Activated CD4-positive, alpha-beta memory T cell treated with anti-CD3 and anti-CD28 coated beads, Interleukin-2, amount 10 ng/mL, durations not matched to agents 7 days and 5 days (primary cell): ENCODE measurements around the gene DCANP1. TPM values are rescaled to one million over a fixed set of nuclear protein-coding genes. Genes with fewer than 3 reads are reported as not detected.

Experiments used
- CTCF ChIA-PET: fragments of 350-600 bp; sonication (Branson Sonifier 250); formaldehyde crosslinking; loops from one replicate; lab custom pipeline; 2021; ENCODE audit warnings: antibody characterized with exemption, inconsistent platforms; lab: Charles Lee
- POLR2A ChIA-PET: fragments of 350-600 bp; sonication (Branson Sonifier 250); formaldehyde crosslinking; loops from one replicate; lab custom pipeline; 2021; ENCODE audit warnings: antibody characterized with exemption; lab: Charles Lee
- DNase-seq: peaks from one replicate; pipeline ENCODE4 v3.0.0-alpha.2; 2020
- H3K27ac Mint-ChIP-seq: one replicate; pipeline ENCODE4 v1.8.0; 2021; ENCODE audit warnings: mild to moderate bottlenecking, mixed read lengths
- H3K27me3 Mint-ChIP-seq: one replicate; pipeline ENCODE4 v1.8.0; 2021; ENCODE audit warnings: mixed read lengths
- H3K36me3 Mint-ChIP-seq: one replicate; pipeline ENCODE4 v1.8.0; 2021; ENCODE audit warnings: low read depth, mixed read lengths
- H3K4me1 Mint-ChIP-seq: one replicate; pipeline ENCODE4 v1.8.0; 2021; ENCODE audit warnings: mixed read lengths
- H3K4me3 Mint-ChIP-seq: one replicate; pipeline ENCODE4 v1.8.0; 2021; ENCODE audit warnings: mild to moderate bottlenecking, mixed read lengths
- H3K9me3 Mint-ChIP-seq: one replicate; pipeline ENCODE4 v1.8.0; 2021; ENCODE audit warnings: mixed read lengths
- total RNA-seq, 2 experiments: library from RNA; stranded (reverse); gene quantifications; one replicate each; pipeline ENCODE4 v1.2.3, GENCODE V29; 2021

The DCANP1 gene
- total RNA-seq, 2 experiments from 2014 or later, result not detected

DNA sequence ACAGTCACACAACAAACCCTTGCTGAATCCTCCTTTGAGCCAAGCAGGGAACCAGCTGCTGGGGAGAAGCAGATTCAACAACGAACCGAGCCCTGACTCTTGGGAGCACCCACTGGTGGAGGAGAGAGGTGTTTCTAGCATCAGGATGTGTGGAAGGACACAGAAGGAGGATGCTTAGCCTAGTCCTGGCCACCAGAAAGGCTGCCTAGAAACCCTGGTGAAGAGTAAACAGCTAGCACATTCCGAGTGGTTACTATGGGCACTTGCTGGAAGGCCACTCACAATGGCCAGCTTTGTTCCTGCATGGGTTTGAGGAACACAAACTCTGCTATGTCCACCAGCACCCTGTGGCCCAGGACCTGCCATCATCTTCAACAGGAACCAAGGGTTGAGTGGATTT is 3.2 kb upstream of the DCANP1 start:
- no peak overlapping the region for H3K27ac Mint-ChIP-seq
- ChIA-PET CTCF (no interaction called here), POLR2A (no interaction called here)
- H3K4me1 Mint-ChIP-seq, result no peaks in the 10 kb centered on the region
- H3K9me3 Mint-ChIP-seq, result no peaks in the 10 kb centered on the region
- no peak overlapping the region for H3K4me3 Mint-ChIP-seq
- peaks cover 9% of the 10 kb centered on the region for H3K27me3 Mint-ChIP-seq
- H3K36me3 Mint-ChIP-seq, result no peaks in the 10 kb centered on the region
- DNase-seq, result no peak

DNA sequence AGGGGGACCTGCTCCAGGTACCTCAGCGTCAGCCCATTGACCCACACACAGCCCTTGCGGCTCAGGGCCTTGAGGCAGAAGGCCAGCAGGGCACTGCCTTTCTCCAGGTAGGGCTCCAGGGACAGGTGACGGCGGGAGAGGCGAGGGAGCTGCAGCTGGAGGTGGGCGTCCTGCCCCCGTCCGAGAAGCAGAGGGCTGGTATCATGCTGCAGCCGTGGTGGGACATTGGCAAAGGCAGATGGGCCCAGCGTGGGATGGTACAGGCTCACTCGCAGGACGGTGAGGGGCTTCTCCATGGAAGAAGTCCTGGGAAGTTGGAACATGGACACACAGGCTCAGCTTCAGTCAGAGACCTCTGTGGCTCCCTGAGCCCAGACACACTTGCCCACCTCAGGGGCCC is 2.5 kb upstream of the DCANP1 start:
- H3K36me3 Mint-ChIP-seq, result no peaks in the 10 kb centered on the region
- no peak overlapping the region for H3K27ac Mint-ChIP-seq
- H3K9me3 Mint-ChIP-seq, result no peaks in the 10 kb centered on the region
- peaks cover 7% of the 10 kb centered on the region for H3K27me3 Mint-ChIP-seq
- DNase-seq, result no peak
- no peak overlapping the region for H3K4me3 Mint-ChIP-seq
- ChIA-PET POLR2A (no interaction called here), CTCF (interaction anchor here (1.4 kb wide), 1 partner anchor 111 kb away, joined by 3 read pairs; no protein-coding TSS in a partner anchor)
- H3K4me1 Mint-ChIP-seq, result no peaks in the 10 kb centered on the region

DNA sequence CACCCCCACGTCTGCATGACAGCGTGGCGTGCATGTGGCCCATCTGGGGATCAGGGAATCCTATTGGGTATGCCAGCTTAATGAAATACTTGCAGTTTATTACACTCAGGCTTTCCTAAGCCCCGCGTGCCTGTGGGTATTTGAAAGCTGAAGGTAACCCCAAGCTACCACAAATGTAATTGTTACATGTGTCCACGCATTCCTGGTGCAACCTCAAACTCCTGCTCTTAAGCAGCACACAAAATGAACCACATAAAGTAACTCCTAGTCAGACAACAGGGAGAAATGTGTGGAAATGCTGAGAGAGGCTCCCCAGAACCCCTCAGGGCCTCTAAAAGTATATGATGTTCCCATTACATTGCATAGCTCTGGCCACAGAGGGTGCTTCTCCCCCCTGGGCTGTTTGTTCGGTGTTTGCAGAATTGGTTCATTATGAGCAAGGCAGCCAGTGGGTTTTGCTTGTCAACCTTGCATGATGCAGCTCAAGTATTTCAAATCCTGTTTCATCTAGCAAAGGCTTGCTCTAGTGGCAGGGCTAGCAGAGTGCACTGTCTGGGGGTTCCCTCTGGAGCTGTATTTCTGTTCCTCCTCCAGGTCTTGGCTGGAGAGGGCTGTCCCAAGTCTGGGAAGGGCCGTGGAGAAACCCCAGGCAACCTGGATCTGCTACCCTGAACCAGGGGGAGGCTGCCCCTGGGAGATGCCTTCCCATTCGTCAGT is 1.8 kb upstream of the DCANP1 start:
- no peak for DNase-seq
- ChIA-PET POLR2A (no interaction called here), CTCF (interaction anchor here (1.2 to 1.4 kb wide), 2 partner anchors 9 to 112 kb away, joined by 3 to 8 read pairs; no protein-coding TSS in a partner anchor)
- Mint-ChIP-seq H3K4me1 (no peaks in the 10 kb centered on the region), H3K27me3 (peaks cover 7% of the 10 kb centered on the region), H3K27ac (no peak overlapping the region), H3K36me3 (no peaks in the 10 kb centered on the region), H3K9me3 (no peaks in the 10 kb centered on the region), H3K4me3 (no peak overlapping the region)

DNA sequence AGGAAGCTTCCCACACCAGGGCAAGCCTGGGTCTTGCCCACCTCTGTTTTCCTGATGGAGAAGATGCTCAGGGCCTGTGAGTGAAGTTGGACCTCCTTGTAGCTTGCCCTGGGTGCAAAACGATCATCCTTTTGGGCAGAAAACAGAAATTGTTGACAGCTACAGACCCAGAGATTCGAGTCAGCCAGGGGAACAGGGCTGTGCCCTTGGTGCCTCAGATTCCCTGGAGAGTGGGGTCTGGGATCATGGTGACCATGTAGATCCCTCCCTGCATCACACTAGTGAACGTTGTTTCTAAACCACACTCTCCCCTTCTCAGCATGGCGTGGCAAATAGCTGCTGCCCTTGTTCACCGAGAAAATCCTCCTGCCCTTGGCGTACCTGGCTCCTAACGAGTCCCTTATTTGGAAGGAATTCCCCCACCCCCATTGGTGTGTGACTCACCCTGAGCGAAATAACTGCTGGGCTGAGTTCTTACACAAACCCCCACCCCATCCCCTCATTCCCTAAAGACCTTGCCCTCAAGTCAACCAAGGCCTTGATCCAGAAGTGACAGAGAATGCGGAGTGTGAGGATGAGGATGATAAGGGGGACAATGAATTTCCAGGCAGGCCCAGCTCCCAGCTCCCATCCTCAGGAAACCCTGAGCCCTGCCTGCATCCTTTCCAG is 1.1 kb upstream of the DCANP1 start:
- peaks cover 5% of the 10 kb centered on the region for H3K27me3 Mint-ChIP-seq
- POLR2A ChIA-PET, result no interaction called here
- H3K27ac Mint-ChIP-seq, result no peak overlapping the region
- H3K4me3 Mint-ChIP-seq, result no peak overlapping the region
- CTCF ChIA-PET, result interaction anchor here (1.0 to 1.2 kb wide), 2 partner anchors 9 kb away, joined by 3 to 8 read pairs; no protein-coding TSS in a partner anchor
- H3K36me3 Mint-ChIP-seq, result no peaks in the 10 kb centered on the region
- H3K9me3 Mint-ChIP-seq, result no peaks in the 10 kb centered on the region
- DNase-seq, result no peak
- no peaks in the 10 kb centered on the region for H3K4me1 Mint-ChIP-seq

DNA sequence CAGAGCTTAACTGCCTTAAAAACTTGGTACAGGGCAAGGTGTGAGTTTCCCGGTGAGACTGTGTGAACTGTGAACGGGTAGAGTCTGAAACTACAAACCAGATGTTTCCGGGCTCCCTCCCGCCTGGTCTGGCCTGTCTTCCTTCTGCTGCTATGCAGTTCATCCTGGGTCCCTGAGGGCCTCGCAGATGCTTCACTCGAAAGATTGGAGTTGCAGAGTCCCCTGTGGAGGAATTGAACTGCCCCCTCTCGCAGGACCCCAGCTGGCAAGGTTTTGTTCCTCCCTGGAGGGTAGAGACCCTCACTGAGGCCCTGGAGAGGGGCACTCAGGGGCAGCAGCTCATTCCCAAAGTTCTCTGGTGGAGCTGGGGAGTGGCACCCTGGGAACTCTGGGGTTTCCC is 533 bp downstream of the DCANP1 start:
- no peaks in the 10 kb centered on the region for H3K4me1 Mint-ChIP-seq
- POLR2A ChIA-PET, result no interaction called here
- H3K27ac Mint-ChIP-seq, result no peak overlapping the region
- CTCF ChIA-PET, result interaction anchor here (0.7 kb wide), 1 partner anchor 20 kb away, joined by 4 read pairs; no protein-coding TSS in a partner anchor
- no peaks in the 10 kb centered on the region for H3K36me3 Mint-ChIP-seq
- DNase-seq, result no peak
- peaks cover 6% of the 10 kb centered on the region for H3K27me3 Mint-ChIP-seq
- H3K9me3 Mint-ChIP-seq, result no peaks in the 10 kb centered on the region
- H3K4me3 Mint-ChIP-seq, result no peak overlapping the region

DNA sequence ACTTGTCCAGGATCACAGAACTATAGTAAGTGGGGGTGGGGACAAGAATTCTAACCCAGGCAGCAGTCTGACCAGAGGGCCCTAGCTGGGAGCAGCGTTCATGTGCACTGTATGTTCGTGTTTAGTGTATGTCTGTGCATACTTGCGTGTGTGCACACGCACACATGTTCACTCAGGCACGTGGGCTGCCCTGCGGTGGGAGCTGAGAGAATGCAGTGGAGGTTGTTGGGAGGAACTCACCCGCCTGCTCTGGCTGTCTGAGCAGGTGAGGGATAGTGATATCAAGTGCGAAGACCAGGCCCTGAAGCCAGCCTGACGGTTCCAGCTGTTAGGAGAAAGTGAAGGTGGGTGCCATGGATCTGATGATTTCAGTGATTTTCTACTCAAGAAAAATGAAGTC is 942 bp downstream of the DCANP1 start:
- ChIA-PET POLR2A (no interaction called here), CTCF (interaction anchor here (0.7 to 1.3 kb wide), 2 partner anchors 20 kb away, joined by 4 read pairs; no protein-coding TSS in a partner anchor)
- Mint-ChIP-seq H3K27me3 (peaks cover 7% of the 10 kb centered on the region), H3K4me3 (no peak overlapping the region), H3K9me3 (no peaks in the 10 kb centered on the region), H3K4me1 (no peaks in the 10 kb centered on the region), H3K36me3 (no peaks in the 10 kb centered on the region), H3K27ac (no peak overlapping the region)
- DNase-seq, result no peak

DNA sequence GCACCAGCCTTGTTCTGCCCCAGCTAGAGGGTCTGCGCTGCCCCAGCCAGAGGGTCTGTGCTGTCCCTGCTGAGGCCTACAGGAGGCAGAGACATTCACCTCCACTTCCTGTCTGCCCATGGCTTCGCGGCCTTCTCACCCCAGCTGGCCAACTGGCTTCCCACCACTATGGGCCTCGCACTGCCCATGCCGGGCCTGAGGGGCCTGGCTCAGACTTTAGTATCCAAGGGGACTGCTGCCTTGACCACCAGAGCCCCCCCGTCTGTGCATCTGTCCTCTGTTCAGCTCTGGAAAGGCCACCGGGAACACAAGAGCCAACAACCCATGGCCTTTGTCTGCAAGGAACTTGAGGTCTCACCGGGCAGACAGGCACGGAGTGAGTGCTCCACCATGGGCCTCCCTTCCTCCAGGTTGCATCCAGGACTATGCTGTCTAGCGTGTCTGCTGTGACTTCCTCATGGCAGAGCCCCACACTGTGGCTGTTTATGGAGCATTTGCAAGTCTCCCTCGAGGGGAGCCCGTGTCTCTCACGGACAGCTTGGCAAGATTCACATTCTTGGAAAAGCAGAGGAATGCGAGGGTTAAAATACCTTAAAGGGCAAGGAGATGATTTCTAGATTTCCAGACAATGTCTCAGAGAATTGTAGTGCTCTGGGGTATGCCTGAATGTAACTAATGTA is 1.7 kb downstream of the DCANP1 start:
- no peak overlapping the region for H3K4me3 Mint-ChIP-seq
- H3K9me3 Mint-ChIP-seq, result no peaks in the 10 kb centered on the region
- no peaks in the 10 kb centered on the region for H3K4me1 Mint-ChIP-seq
- no peaks in the 10 kb centered on the region for H3K36me3 Mint-ChIP-seq
- DNase-seq, result no peak
- H3K27me3 Mint-ChIP-seq, result peaks cover 11% of the 10 kb centered on the region
- H3K27ac Mint-ChIP-seq, result no peak overlapping the region
- ChIA-PET POLR2A (no interaction called here), CTCF (interaction anchor here (1.3 kb wide), 1 partner anchor 19 kb away, joined by 4 read pairs; no protein-coding TSS in a partner anchor)

DNA sequence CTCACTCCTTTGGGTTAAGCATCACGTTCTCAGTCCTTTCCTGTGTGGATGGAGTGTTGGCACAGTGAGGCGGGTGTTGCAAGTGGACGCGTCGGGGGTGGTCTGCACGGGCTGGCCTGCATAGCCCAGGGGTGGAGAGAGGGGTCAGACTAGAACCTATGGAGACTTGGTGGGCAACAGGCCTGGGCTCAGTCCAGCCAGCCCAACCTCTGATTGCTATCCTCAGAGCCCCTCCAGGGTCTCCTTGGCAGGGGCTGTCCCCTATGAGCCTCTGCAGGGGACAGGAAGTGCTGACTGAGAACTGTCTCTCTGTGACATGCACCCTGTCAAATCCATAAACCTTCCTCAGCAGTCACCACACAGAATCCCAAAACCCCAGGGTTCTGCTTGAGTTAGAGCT is 2.3 kb downstream of the DCANP1 start:
- ChIA-PET POLR2A (no interaction called here), CTCF (interaction anchor here (1.3 kb wide), 1 partner anchor 18 kb away, joined by 4 read pairs; no protein-coding TSS in a partner anchor)
- DNase-seq, result no peak
- no peak overlapping the region for H3K4me3 Mint-ChIP-seq
- no peaks in the 10 kb centered on the region for H3K4me1 Mint-ChIP-seq
- no peaks in the 10 kb centered on the region for H3K36me3 Mint-ChIP-seq
- peaks cover 11% of the 10 kb centered on the region for H3K27me3 Mint-ChIP-seq
- no peak overlapping the region for H3K27ac Mint-ChIP-seq
- no peaks in the 10 kb centered on the region for H3K9me3 Mint-ChIP-seq

DNA sequence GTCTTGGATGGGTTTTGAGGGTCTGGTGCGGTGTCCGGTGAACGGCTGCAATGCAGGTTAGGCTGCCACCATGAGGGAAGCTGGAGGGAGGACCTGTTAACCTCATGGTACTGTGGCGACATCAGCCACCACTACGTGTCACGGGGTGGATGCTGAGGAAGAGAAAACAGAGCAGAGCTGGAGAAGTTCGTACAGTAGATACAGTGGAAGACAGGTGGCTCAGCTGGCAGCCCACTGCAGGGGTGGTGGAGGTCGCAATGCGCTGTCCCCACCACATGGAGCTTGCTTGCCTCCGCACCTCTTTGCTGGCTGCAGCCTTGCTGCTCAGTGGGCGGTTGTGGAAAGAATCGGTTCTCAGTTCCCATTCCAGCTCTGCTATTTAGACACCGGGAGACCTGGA is 2.8 kb downstream of the DCANP1 start:
- H3K9me3 Mint-ChIP-seq, result no peaks in the 10 kb centered on the region
- no peaks in the 10 kb centered on the region for H3K4me1 Mint-ChIP-seq
- H3K4me3 Mint-ChIP-seq, result no peak overlapping the region
- H3K36me3 Mint-ChIP-seq, result no peaks in the 10 kb centered on the region
- no peak overlapping the region for H3K27ac Mint-ChIP-seq
- ChIA-PET POLR2A (no interaction called here), CTCF (no interaction called here)
- DNase-seq, result no peak
- H3K27me3 Mint-ChIP-seq, result peaks cover 11% of the 10 kb centered on the region

DNA sequence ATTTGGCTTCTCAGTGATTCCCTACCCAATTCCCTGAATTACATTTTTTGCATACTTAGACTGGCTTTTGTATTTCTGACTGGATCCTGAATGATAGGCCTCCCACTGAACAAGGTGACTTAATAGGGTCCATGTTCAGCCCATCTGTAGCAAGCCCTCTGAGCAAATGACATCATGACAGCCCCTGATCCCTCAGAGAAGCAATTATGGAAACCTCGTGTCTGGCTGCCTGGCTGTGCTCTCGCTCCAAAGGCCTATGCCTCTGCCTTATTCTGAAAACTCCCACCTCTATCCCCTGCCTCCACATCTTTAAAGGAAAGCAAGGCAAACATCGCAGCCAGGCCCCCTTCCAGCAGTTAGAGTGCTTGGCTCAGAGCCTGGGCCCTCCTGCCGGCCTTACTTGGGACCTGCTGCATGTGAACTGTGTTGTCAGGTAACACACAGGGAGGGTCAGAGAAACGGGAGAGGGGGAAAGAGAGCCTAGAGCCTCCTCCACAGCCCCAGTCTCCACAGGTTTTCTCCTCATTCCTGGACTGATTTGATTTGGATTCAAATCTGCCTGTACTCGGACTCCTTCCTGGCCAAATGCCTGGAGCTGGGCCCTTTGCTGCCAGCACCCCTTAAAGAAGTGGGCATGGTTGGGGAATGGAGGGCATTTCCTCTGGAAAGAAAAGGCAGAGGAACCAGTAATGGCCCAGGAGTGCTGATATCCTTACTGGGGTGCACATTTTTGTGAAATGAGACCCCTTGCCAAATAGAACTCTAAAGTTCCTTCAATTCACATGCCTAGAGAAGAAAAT is 3.8 kb downstream of the DCANP1 start:
- Mint-ChIP-seq H3K9me3 (no peaks in the 10 kb centered on the region), H3K27me3 (peaks cover 13% of the 10 kb centered on the region), H3K36me3 (no peaks in the 10 kb centered on the region), H3K27ac (no peak overlapping the region), H3K4me3 (no peak overlapping the region), H3K4me1 (no peaks in the 10 kb centered on the region)
- CTCF ChIA-PET, result no interaction called here
- no peak for DNase-seq
- POLR2A ChIA-PET, result no interaction called here

DNA sequence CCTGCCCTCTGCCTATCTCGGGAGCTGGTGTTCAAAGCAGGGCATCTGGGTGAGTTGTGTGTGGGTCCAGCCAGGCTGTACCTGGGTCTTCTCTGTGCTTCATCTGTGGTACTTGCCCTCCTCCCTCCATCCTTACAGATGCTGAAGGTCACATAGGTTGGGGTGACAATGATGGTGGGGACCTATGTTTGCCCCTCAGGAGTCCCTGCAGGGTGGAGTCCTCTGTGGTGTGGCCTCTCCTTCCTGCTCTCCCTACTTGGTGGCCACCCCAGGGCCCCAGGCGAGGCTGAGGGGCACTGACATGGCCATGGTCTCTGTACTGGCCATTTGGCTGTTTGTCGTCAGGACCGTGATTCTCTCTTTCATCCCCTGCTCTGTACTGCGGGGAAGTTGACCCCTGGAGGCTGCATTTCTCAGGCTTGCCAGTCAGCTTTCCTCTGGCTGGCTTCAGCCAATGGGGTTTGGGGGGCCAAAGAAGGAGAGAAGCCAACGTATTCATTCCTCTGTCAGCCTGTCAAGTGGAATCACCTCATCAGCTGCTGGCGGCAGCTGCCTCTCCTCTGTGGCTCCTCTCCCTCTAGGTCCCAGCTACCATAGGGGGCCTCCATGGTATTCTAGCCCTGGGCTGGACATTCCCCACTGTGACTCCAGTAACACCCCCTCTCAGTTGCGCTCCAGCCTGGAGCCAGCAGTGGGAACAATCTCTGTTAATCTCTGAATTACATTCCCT is 4.6 kb downstream of the DCANP1 start:
- Mint-ChIP-seq H3K36me3 (no peaks in the 10 kb centered on the region), H3K27me3 (peaks cover 13% of the 10 kb centered on the region), H3K9me3 (no peaks in the 10 kb centered on the region), H3K4me3 (no peak overlapping the region), H3K4me1 (no peaks in the 10 kb centered on the region), H3K27ac (no peak overlapping the region)
- ChIA-PET CTCF (interaction anchor here (1.4 kb wide), 1 partner anchor 124 kb away, joined by 4 read pairs; no protein-coding TSS in a partner anchor), POLR2A (no interaction called here)
- peak; percentile 3 for DNase-seq

DNA sequence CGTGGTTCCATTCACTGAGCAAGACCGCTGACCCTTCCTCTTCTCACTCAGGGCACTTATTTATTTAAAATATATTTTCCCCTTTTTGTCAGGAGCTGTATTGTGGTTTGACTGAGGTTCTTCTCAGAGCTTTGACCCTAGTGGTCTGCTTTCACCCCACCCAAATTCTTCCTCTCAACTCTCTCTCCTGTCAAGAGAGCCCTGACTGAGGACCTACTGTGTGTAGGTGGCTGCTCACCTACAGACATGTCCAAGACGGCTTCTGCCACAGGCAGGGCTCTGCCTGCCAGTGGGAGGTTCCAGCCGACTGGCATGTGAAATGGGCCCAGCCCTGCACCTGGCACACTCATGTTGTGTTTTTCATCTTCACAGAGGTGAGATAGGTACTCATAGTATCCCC is 5.2 kb downstream of the DCANP1 start:
- H3K9me3 Mint-ChIP-seq, result no peaks in the 10 kb centered on the region
- no peak overlapping the region for H3K27ac Mint-ChIP-seq
- H3K36me3 Mint-ChIP-seq, result no peaks in the 10 kb centered on the region
- ChIA-PET CTCF (interaction anchor here (0.7 to 1.4 kb wide), 3 partner anchors 15 to 124 kb away, joined by 3 to 5 read pairs (median 4); no protein-coding TSS in a partner anchor), POLR2A (no interaction called here)
- no peak overlapping the region for H3K4me3 Mint-ChIP-seq
- no peaks in the 10 kb centered on the region for H3K4me1 Mint-ChIP-seq
- peak; percentile 4 for DNase-seq
- peaks cover 15% of the 10 kb centered on the region for H3K27me3 Mint-ChIP-seq
